ENCODE measurements around the gene RPL29.

The RPL29 gene

DNA sequence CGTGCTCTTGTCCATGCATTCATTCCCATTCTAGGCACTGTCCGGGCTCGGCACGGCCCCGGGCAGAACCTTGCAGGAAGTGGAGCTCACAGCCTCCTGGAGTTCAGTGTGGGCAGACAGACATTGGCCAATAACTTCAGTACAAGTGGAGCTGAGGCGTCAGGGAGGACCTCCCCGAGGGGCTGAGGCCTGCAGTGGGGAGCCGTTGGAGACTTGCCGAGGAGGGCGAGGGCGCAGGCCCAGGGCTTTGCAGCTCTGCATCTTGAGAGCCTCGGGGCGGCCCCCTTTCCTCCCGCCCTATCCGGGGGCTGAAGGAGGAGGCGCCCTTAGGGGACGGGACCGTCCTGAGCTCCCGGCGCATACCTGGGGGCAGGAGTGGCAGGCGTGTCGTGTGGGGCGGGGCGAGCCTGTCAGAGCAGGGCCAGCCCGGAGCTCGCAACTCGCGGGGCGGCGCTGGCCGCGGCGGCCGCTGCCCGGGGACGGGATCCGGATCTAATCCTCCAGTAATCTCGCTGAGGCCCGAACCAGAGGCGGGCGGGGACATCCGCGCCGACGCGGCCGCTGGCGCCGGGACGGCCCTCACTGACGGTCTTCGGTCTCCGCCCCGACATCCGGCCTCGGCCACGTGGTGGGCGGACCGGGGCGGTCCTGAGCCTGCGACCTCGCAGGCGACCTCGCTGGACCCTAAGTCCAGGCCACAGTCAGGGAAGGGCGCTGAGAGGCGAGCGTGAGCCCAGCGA is 12.7 kb downstream of the RPL29 start, which contains the start of gene ACY1:
Gene ACY1, plus strand, starts transcription at position 698 of the 740 bp plus-strand sequence. CDS start 530 bp downstream, outside the sequence.
- DNase-seq (ENCODE audit: low spot score) = peak; percentile 56

DNA sequence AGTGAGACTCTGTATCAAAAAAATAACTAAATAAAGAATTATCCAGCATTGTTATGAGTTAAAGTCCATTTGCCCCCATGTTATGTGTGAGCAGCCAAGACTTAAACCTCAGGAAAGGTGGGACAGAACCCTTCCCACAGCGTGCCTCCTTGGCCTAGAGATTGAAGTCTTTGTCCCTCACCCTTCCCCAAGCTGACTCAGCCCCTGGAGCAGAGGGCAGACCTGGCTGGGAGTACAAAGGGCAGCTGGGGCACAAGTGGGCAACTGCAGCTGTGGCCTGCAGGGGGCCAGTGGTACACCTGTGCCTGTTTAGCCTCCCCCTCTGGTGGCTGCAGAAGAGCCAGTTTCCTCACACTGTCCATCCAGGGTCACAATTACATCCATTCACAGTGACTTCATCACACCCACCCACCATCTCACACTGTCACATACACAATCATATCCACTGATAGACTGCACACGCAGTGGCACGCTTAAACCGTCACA is 13.3 kb downstream of the RPL29 start:
- no peak for DNase-seq (ENCODE audit: low spot score)

DNA sequence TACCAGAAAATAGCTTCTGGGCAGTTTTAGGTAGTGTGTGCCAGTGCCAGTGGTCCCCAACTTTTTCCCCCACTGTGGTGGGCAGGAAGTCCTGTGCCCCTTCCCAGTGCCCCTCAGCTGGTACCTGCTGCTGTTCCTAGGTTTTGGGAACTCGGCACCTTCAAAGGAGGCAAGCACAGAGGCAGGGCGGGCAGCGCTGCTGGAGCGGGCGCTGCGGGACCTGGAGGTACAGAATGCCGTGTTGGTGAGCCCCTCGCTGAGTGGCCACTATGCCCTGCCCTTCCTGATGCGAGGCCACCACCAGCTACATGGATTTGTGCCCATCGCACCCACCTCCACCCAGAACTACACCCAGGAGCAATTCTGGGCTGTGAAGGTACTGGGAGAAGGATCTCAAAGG is 15.4 kb downstream of the RPL29 start:
- DNase-seq (ENCODE audit: low spot score) = no peak

DNA sequence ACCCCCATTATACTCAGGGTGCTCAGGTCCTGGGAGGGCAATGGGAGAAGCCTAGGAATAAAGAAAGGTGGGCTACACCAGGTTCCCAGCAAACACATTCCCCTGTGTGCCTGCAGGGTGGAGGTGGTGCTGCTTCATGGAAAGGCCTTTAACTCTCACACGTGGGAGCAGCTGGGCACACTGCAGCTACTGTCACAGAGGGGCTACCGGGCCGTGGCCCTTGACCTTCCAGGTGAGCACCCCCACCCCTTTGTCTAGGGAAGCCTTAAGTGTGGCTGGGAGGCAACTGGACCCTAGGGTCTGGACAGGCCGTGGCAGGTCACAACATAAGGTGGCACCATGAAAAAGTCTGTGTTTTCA is 17.6 kb downstream of the RPL29 start:
- no peak for DNase-seq (ENCODE audit: low spot score)

DNA sequence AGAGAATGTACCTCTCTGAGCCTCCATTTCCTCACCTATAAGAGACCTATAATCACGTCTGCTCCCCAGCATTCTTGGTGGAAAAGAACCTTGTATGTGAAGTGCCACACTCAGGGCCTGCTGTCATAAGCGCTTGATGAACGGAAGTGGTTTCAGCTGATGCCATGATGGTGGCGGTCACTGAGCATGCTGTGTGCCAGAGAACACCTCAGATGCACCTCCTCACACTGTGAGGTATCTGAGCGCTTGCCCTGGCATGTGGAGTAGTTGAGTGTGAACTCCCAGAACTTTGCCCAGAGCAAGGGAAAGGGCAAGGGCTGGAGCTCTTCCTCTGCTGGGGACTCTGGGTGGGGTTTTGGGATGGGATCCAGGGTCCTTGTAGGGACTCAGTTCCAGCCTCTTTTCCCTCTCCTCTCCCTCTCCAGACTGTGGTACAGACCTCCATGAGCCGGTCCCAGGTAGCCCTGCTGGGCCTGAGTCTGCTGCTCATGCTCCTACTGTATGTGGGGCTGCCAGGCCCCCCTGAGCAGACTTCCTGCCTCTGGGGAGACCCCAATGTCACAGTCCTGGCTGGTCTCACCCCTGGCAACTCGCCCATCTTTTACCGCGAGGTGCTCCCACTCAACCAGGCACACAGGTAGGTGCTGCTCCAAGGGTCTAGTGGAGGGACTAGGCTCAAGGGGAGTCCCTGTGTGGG is 18.1 kb downstream of the RPL29 start:
- DNase-seq (ENCODE audit: low spot score) = peak; percentile 44

DNA sequence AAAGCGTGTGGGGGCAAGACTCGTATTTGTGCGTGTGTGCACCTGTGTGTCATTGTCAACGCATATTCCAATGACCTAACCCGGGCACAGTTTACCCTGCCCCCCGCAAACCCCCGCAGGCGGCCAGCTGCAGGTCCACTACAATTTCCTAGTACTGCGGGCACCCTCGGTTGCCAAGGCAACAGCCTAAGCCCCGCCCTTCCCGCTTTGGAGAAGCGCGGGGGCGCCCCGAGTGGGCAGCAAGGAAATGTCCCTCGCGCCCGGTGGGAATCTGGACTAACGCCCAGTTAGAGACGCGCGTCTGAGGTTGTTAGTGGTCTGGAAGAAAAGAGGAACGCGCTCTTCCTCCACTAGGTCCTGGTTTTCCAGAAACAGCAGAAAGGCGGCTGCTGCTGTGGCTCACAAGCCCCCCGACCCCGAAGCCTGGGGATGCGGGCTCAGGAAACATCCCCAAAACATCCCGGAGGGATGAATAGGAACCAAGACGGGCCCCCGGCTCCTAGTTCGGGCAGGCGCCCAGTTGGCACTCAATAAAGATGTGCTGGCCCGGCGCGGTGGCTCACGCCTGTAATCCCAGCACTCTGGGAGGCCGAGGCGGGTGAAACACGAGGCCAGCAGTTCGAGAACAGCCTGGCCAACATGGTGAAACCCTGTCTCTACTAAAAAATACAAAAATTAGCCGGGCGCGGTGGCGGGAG is 19.7 kb downstream of the RPL29 start:
- DNase-seq (ENCODE audit: low spot score) = peak; percentile 16

DNA sequence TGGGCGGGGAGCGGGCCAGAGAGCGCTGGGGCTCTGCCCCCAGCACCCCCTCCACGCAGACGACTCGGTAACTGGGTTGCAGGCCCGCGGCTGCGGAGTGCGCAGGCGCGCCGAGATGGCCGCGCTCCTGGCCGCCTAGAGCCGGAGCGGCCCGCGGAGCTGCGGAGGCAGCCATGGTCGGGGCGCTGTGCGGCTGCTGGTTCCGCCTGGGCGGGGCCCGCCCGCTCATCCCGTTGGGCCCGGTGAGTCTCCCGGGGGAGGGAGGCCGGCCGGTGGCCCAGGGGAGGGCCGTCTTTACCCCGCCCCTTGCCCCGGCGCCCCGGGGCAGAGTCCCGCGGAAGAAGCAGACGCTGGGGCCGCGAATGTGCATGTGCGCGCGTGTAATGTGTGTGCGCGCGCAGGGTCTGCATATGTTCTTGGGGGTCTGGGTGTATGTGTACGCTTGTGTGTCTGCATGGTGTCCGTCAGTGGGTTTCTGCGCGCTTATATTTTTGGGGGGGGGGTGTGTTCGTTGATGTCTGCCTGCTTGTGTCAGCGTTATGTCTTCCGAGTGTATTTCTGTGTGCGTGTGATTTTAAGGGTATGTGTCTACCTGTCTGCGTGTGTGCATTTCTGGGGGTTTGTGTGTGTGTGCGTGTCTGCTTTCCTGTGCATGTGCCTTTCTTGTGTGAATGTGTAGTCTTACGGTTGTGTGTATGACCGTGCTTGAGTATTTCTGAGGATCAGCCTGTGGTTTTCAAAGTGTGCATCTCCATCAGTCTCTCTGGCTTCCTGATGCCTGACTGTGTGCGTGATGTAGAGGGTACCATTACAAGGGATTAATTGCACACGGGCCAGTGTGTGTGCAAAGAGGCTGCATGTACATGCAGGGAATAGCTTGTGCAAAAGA is 20.5 kb downstream of the RPL29 start, which contains the start of gene ABHD14A:
Gene ABHD14A, plus strand, starts transcription at position 102 of the 889 bp plus-strand sequence. Its CDS starts 72 bp downstream, at position 174.
- DNase-seq (ENCODE audit: low spot score) = peak; percentile 73

DNA sequence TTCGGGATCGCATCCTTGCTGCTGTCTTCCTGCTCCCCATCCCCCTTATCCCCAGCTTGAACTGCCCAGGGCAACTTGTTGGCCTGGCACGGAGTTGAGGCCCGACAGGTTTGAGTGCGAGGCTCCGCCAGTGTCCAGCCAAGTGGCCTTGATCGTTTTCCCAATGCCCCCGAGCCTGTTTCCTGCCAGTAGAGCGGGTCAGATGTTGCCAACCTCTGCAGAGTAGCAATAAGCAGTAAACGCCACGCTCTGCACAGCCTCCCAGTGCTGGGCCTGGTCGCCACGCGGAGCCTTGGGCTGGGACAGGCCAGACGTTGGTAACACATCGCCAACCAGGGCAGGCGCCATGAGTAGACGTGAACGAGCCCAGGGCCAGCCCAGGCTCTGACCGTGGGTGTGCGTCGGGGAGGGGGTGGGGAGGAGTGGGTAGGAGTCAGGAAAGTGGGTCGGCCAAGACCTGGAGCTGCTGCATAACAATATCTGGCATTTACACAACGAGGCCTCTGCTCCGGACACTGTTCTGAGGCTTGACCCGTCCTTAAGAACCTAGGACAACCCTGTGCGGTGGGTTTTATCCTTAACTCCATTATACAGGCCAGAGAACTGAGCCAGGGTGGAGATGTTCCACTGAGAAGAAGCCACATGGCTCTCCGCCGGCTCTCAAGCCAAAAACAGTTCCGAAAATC is 21.3 kb downstream of the RPL29 start:
- DNase-seq (ENCODE audit: low spot score) = no peak

DNA sequence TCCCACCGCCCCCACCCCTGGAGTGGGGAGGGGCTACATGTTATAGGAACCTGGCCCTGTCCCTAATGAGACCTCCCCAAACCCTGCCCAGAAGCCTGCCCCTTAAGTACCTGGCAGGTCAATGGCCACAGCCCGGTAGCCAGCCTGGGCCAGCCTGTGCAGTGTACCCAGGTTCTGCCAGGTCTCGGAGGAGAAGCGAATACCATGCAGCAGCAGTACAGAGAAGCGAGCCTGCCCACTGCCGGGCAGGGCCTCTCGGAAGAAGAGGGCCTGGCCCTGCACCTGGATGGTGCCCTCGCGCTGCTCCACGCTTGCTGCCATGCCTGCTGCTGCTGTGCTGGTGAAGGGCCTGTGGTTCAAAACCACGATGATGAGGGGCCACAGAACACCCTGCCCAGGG is 24.3 kb downstream of the RPL29 start:
- no peak for DNase-seq (ENCODE audit: low spot score)

DNA sequence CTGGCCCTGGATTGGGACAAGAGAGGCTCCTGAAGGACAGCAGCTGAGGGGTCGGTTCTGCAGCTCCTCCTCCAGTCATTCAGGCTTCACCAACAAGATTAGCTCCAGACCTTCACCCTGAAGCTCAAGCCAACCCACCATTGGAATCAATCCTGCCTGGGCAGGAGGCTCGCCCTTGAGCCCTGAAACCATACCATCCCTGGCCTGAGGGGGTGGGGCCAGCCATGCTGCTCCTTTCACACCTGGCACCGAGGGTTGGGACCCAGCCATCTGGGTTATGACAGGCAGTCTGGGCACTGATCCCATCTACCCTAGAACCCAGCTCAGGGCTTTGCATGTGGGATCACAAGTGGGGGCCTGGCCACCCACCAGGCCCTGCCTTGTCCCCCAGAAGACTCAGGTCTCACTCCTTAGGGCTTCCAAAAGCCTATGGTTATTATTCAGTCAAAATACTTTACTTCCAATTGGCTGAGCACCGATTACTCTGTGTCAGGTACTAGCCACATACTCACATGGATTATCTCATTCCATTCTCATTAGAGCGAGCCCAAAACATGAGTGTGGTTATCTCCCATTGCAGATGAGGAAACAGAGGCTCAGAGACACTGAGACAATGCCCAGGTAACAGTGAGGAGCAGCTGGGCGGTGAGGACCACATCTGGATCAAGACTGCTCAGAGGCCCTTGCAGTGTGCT is 24.9 kb downstream of the RPL29 start:
- DNase-seq (ENCODE audit: low spot score) = no peak

DNA sequence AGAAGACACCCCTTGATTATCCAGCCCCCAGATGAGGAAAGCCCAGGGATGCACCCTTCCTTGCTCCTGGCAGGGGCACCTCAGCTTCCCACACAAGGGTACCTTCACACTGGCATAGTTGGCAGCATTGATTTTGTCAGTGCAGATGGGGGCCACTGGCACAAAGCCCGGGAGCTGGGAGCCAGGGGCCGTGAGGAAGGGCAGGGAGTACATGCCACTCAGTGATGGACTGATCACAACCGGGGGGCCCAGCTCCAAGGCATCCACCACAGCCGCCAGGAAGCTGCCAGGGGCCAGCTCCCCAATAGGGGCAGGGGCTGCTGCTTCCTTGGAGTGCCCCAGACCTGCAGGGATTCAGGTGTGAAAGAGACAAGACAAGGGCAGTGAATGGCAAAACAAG is 25.9 kb downstream of the RPL29 start:
- no peak for DNase-seq (ENCODE audit: low spot score)

DNA sequence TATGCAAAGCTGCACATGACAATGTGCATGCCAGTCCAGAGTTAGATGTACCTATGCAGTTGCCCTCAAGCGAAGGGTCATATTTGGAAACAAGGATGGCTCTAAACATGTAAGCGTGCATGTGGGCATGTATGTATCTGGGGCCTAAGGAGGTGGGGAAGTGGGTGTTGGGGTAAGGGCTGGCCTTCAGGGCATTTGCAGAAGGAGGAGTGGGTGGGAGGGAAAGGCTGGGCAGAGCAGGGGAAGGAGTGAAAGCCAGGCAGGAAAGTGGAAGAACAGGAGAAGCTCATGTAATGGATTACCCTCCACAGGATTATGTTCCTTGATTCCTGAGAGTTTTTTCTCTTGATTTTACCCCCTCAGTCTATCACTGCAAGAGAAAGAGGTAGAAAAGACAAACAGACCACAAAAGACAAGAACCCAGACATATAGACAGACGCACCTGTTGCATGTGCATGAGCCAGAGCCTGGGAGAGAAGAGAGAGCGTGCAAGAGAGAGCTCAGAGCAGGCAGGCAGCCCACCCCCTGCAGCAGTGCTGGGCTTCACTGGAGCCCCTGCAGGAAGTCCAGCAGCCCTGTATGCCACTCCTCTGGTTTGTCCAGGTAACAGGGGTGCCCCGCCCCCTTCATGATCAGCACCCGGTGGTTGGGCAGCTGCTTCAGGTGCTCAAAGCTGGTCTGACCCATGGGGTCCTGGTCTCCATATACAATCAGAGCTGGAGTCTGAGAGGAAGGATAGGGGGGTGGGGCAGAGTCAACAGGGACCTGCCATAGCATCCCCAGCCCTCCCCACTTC is 26.6 kb downstream of the RPL29 start:
- no peak for DNase-seq (ENCODE audit: low spot score)

DNA sequence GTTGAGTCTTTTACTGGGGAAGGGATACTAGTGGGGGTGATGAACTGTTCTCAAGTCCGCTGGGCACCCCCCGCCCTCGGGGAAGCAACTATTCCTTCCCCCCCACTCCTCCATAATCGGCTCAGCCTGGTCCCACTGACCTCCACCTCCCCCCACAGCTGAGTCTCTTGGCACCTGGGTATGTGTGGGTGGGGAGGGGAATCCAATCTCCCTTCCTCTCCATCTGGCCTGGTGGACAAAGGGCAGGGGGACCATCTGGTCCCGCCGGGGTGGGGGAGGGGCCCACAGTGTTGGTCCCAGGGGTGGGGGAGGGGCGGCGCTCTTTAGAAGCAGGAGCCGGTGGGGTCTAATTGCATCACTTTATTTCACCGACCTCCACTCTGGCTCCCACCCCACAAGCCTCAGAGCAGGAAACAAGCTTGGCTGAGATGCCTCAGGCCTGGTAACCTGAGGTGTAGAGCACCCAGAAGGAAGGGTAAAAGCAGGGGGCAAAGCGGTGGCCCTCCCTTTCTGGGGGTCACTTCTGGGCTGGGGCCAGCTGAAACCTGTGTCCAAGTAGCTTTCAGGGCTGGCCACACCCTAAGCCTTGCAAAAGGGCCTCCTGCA is 27.4 kb downstream of the RPL29 start:
- no peak for DNase-seq (ENCODE audit: low spot score)

DNA sequence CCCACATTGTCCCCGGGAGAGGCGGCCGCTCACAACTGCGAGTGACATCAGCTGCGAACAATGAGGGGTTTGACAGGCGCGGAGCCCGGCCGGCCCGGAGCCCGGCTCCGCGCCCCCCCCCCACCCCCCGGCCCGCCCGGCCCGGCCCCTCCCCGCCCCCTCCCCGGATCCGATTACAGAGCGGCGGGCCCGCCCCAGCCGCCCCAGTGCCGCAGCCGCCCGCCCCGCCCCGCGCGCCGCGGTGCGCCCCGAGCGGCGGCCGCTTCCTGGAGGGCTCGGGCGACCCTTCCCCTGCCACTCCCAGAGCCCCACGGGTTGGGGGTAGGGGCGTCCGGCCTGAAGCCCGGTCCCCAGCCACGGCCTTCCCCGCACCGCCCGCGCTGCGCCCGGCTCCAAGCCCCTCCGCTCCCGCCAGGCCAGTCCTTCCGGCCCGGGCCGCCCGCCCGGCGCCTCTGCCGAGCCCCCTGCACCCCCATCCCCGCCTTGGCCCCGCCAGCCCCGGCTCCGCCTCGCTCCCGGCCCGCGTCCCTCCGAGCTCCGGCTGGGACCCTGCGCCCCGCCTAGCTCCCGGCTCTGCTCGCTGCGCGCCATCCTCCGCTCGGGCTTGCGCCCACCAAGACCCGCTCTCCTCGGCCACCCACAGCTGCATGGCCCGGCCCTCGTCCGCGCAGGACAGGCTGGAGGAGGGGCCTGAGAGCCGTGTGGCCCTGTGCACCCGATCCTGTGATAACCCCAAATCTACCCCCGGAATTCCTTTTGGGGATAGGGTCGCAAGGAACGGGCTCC is 28.1 kb downstream of the RPL29 start, which contains the start of gene PCBP4:
Gene PCBP4, minus strand, starts transcription at position 71 of the 786 bp plus-strand sequence. CDS start 6,214 bp downstream, outside the sequence.
- DNase-seq (ENCODE audit: low spot score) = peak; percentile 27

DNA sequence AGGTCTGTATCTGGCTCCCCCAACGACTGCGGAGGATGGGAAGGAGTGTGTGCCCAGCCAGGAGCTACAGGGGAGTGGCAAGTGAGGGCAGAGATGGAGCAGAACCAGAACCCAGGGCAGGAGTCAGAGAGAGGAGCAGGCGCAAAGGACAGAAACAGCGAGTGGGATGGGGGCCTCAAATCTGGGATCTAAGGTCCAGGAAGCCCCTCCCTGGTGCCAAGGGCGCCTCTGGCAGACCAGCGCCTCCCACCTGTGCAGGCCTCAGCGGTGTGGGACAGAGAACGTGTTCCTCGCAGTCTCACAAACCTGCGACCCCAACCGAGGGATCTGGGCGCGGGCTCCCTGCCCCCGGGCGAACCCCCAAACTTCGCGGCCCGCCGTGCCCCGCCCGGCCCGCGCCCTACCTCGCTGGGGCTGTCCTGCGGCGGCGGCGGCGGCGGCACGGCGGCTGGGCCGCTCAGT is 28.7 kb downstream of the RPL29 start:
- no peak for DNase-seq (ENCODE audit: low spot score)

DNA sequence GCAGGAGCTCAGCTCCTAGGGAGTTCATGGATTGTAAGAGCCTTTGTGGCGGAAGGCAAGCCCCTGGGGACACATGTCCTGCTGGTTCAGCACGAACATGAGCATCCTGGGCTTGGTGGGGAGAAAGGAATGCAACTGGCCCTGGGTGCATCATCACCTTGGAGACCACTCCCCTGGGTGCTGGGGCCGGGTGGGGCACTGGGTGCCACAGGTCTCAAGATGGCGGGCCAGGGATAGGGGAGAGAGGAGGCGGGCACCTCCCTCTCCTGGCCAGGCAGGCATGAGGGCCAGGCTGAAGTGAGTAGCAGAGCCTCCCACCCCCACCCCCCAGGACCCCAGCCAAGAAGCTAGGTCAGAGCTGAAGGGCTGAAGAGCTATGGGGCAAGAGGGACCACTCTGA is 29.2 kb downstream of the RPL29 start:
- no peak for DNase-seq (ENCODE audit: low spot score)

DNA sequence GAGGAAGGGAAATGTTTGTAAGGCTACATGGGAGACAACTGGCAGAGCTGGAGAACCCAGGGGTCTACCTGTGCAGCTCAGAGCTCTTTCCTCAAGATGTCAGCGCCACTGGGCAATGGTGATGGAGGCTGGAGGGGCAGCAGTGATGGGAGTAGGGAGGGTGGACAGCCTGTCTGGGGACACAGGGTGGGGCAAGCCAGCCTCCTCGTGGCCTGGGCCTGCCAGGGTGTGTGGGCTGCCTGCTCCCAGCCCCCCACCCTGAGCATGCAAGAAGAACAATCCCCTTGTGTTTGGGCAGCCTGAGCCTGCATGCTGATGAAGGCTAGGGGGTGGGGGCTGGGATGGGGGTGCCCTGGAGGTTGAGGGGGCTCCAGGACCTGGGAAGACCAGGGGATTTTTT is 29.7 kb downstream of the RPL29 start:
- DNase-seq (ENCODE audit: low spot score) = no peak

DNA sequence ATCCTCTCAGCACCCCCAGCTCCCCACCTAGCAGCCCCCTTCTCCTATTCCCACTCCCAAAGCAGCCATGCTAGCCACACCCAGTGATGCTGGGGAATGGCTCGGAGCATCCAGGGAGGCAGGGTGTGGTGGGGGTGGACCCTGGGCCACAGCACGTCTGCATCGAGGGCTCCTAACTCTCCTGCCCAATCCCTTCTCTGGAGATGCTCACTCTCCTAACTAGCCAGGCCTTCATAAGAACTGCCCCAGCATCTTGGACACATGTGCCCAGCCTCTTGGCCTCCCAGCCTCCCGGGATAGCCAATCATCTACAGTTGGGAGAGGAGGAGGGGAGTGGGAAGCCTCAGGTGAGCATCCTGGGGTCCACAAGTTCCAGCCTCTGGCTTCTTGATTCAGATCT is 31.2 kb downstream of the RPL29 start:
- DNase-seq (ENCODE audit: low spot score) = no peak
